ACC112 (cell line): ENCODE measurements around the gene DOK3.
"Not testable (repeated sequence)": the region's sequence is repeated elsewhere in the genome, so short reads cannot be mapped to it uniquely, and the experiment has no call there.

Source experiments
- H2AFZ ChIP-seq: fragments of 200-600 bp; sonication (generic); one replicate; pipeline ENCODE4 v1.6.0; 2017; ENCODE audit warnings: antibody characterized with exemption, low read length; ENCODE audit not compliant: unreplicated experiment
- H3K27ac ChIP-seq: fragments of 200-600 bp; sonication (generic); 2 replicates; pipeline ENCODE4 v1.5.1; 2014; ENCODE audit warnings: low read depth, mild to moderate bottlenecking, antibody characterized with exemption, low read length, moderate library complexity
- H3K27me3 ChIP-seq: fragments of 200-600 bp; sonication (generic); 2 replicates; pipeline ENCODE4 v1.6.1; 2014; ENCODE audit warnings: mild to moderate bottlenecking, antibody characterized with exemption, low read length, moderate library complexity, mixed read lengths; ENCODE audit not compliant: insufficient read depth
- H3K36me3 ChIP-seq: fragments of 200-600 bp; sonication (generic); 2 replicates; pipeline ENCODE4 v1.6.1; 2016; ENCODE audit warnings: mild to moderate bottlenecking, antibody characterized with exemption, low read length, moderate library complexity, mixed read lengths; ENCODE audit not compliant: insufficient read depth
- H3K4me1 ChIP-seq: fragments of 200-600 bp; sonication (generic); one replicate; pipeline ENCODE4 v1.6.1; 2016; ENCODE audit warnings: low read length, mixed read lengths; ENCODE audit not compliant: insufficient read depth, unreplicated experiment, control insufficient read depth
- H3K4me3 ChIP-seq: fragments of 200-600 bp; sonication (generic); 2 replicates; pipeline ENCODE4 v1.5.1; 2014; ENCODE audit warnings: mild to moderate bottlenecking, low read depth, low read length
- H3K79me2 ChIP-seq: fragments of 200-600 bp; sonication (generic); one replicate; pipeline ENCODE4 v1.6.0; 2016; ENCODE audit warnings: low read length; ENCODE audit not compliant: control insufficient read depth, unreplicated experiment, insufficient read depth

Gene DOK3

GRCh38 chr5:177535125-177535524 is 25.5 kb upstream of the DOK3 start:
- Histone ChIP-seq H2AFZ (no peak overlapping the region), H3K27me3 (no peaks in the 10 kb centered on the region), H3K36me3 (peaks cover 5% of the 10 kb centered on the region; the same call in 1 of the 2 replicates), H3K4me3 (no peak overlapping the region), H3K79me2 (peaks cover 29% of the 10 kb centered on the region), H3K27ac (no peak overlapping the region), H3K4me1 (peaks cover 33% of the 10 kb centered on the region)

- not testable (repeated sequence) for H2AFZ ChIP-seq, H3K36me3 ChIP-seq, H3K27ac ChIP-seq, H3K4me3 ChIP-seq, H3K27me3 ChIP-seq
- H3K4me1 ChIP-seq, result peaks cover 28% of the 10 kb centered on the region
- peaks cover 29% of the 10 kb centered on the region for H3K79me2 ChIP-seq
These were observed 24.8 kb upstream of the DOK3 start for GRCh38 chr5:177534433-177534832.

DNA sequence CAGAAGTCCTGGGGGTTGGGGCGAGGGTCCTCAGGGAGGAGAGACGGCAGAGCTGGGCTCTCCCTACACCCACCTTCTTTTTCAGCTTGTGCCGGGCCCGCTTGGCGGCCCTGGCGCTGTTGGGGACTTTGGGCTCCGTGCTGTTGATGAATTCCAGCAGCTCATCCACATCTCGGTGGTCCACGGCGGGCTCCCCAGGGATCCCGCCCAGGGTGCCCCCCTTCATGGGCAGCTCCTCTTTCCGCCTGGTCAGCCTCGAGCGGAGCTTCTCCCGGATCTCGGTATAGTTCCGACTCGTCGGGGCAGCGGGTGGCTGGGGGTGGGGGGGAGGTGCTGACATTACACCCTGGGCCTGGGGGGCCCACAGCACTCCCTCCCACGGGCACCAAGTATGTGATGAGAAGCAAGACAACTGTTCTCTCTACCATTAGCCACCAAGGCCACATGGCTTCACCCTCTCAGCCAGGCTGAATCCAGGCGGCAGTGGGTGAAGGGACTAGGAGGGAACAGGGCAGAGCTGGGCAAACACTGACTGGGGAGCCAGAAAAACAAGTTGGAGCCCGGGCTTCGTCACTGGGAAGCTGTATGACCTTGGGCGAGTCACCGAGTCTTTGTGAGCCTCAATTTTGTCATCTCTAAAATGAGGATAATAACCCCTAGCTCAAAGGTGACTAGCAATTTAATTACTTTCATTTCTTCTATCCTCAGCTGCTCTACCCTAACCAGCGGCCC is 21.7 kb upstream of the DOK3 start:
- peaks cover 21% of the 10 kb centered on the region for H3K79me2 ChIP-seq
- H3K4me3 ChIP-seq, result no peak overlapping the region
- H3K27me3 ChIP-seq, result no peaks in the 10 kb centered on the region
- no peaks in the 10 kb centered on the region for H3K36me3 ChIP-seq
- H2AFZ ChIP-seq, result no peak overlapping the region
- no peak overlapping the region for H3K27ac ChIP-seq
- H3K4me1 ChIP-seq, result no peaks in the 10 kb centered on the region

DNA sequence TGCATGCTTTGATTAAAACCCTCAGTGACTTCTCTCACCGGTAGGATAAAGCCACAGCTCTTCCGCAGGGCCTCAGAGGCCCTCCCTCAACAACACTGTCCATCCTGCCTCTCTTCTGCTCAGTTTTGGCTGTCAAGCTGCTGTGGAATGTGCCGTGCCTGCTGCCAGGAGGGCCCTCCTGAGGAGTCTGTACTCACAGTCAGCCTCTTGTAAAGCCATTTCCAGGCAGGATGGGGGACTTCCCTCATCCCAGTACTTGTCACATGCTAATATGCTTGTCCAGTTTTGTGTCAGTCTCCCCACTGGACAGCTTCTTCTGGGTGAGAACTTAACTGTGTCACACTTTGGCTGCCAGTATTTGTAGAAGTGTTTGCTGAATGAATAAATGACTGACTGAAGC is 21.0 kb upstream of the DOK3 start:
- Histone ChIP-seq H3K4me3 (no peak overlapping the region), H2AFZ (no peak overlapping the region), H3K36me3 (no peaks in the 10 kb centered on the region; the same call in 1 of the 2 replicates), H3K4me1 (no peaks in the 10 kb centered on the region), H3K27ac (no peak overlapping the region), H3K79me2 (peaks cover 16% of the 10 kb centered on the region), H3K27me3 (no peaks in the 10 kb centered on the region)

GRCh38 chr5:177529247-177530203 is 19.9 kb upstream of the DOK3 start:
- Histone ChIP-seq H3K4me3 (no peak overlapping the region), H3K36me3 (no peaks in the 10 kb centered on the region; the same call in 1 of the 2 replicates), H3K27ac (no peak overlapping the region), H3K27me3 (no peaks in the 10 kb centered on the region), H3K4me1 (no peaks in the 10 kb centered on the region), H2AFZ (no peak overlapping the region), H3K79me2 (peaks cover 6% of the 10 kb centered on the region)

DNA sequence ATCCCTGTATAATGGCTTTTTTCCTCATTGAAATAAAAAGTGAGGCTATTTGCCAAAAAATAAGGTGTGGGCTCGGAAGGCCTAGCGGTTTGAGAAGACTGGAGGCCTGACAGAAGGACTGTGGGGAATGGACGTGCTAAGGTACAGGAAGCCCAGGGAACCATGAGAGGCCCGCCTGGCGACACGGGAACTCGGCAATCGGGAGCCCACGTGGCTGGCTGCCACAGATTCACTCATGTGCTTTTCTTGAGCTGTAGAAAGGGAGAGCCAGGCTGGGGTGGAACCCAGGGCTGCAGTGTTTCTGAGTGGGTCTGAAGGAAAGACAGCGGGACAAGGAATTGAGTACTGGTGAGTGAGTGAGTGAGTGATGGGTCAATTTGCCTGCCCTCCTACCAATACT is 19.0 kb upstream of the DOK3 start:
- Histone ChIP-seq H3K79me2 (no peaks in the 10 kb centered on the region), H3K27ac (no peak overlapping the region), H3K36me3 (no peaks in the 10 kb centered on the region; the same call in 1 of the 2 replicates)

GRCh38 chr5:177527595-177527994 is 18.0 kb upstream of the DOK3 start:
- Histone ChIP-seq H2AFZ (no peak overlapping the region), H3K36me3 (no peaks in the 10 kb centered on the region; the same call in 1 of the 2 replicates), H3K4me3 (no peak overlapping the region), H3K27me3 (no peaks in the 10 kb centered on the region), H3K4me1 (no peaks in the 10 kb centered on the region), H3K79me2 (no peaks in the 10 kb centered on the region), H3K27ac (no peak overlapping the region)

More for the DNA sequence above, 19.0 kb upstream of the DOK3 start:
- no peaks in the 10 kb centered on the region for H3K4me1 ChIP-seq
- no peak overlapping the region for H2AFZ ChIP-seq
- no peak overlapping the region for H3K4me3 ChIP-seq
- H3K27me3 ChIP-seq, result no peaks in the 10 kb centered on the region

DNA sequence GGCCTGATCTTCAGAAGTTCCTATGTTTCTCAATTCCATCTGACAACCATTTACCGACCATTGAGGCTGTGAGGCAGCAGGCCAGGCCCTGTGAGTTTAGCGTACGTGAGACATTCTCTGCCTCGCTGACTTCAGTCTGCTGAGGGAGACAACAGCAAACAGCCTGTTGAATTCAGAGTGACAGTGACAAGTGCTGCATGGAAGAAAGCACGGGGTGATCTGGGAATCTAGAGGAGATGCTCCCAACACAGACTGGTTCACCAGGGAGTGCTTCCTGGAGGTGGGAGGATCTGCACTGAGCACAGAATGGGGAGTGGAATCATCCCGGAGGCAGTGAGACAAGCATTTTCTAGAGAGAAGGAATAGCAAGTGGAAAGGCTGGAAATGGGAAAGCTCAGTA is 17.2 kb upstream of the DOK3 start:
- Histone ChIP-seq H3K27ac (no peak overlapping the region), H3K4me1 (no peaks in the 10 kb centered on the region), H3K79me2 (no peaks in the 10 kb centered on the region)

DNA sequence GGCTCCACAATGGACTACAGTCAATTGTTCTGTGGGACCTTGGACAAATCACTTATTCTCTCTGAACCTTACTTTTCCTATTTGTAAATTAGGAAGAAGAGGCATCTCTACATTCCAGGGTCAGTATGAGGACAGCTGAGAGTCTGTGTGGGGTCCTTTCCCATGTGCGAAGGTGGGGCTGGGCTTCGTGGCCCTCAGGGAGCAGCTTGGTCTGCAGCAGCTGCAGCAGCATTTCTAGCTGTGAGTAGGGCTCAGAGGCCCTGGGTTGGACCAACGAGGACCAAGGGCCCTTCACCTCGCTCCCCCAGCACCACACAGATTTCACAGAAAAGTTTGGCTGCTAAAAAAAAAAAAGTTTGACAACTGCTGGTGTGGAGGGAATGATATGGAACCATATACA is 16.6 kb upstream of the DOK3 start:
- Histone ChIP-seq H3K4me1 (no peaks in the 10 kb centered on the region), H3K27ac (no peak overlapping the region), H3K79me2 (no peaks in the 10 kb centered on the region), H3K27me3 (no peaks in the 10 kb centered on the region), H3K4me3 (no peak overlapping the region), H3K36me3 (peaks cover 7% of the 10 kb centered on the region; the same call in 1 of the 2 replicates), H2AFZ (no peak overlapping the region)

More for the DNA sequence above, 17.2 kb upstream of the DOK3 start:
- H2AFZ ChIP-seq, result no peak overlapping the region
- no peak overlapping the region for H3K4me3 ChIP-seq
- H3K27me3 ChIP-seq, result no peaks in the 10 kb centered on the region
- peaks cover 2% of the 10 kb centered on the region; the same call in 1 of the 2 replicates for H3K36me3 ChIP-seq

DNA sequence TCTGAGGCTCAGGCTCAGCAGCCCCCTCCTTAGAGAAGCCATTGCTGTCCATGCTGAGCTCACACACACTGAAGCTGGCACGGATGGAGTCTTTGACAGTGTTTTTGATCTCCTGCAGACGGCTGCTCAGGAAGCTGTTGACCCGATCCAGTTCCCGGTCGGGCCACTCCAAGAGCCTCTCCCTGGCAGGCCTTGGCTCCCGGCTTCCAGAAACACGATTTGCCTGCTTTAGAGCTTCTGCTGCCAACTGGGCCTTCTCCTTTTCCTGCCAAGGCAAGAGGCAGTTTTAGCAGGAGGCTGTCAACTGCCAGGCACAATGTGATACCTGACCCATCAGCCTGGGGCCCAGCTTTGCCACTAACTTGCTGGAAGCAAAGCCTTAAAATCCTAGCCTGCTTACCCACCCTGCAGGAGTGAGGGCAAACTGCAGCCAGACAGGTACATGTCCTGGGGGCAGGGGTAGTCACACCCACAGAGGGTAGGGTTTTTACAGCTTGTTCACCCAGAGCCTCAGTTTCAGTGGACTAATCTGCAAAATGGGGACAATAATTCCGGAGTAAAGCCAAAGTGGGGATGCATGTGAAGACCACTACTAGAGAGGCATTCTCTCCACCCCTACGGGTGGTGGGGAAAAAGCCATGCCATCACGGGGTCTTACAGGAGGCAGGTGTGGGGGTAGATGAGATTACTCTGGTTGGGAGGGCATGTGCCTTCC is 15.5 kb upstream of the DOK3 start:
- Histone ChIP-seq H3K27ac (no peak overlapping the region), H3K79me2 (no peaks in the 10 kb centered on the region), H3K36me3 (peaks cover 10% of the 10 kb centered on the region; the same call in 1 of the 2 replicates), H2AFZ (no peak overlapping the region), H3K27me3 (no peaks in the 10 kb centered on the region), H3K4me1 (no peaks in the 10 kb centered on the region), H3K4me3 (no peak overlapping the region)
